ENCODE results near the gene SLC37A1.

Gene SLC37A1

DNA sequence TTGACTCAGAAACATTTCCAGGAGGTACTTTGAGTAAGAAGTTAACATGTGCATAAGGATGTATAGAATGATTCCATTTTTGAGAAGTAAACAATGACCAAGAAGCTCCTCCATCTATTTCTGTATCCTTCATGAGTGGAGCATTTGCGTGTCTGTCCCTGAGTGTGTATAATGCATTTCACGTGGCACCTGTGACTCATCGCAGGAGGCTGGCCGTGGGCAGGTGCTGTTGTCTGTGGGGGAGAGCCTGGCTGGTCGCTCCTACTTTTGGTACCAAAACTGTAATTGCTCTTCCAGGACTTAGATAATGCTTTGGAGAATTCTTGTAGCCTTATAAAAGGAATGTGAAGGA, 16.5 kb downstream of the SLC37A1 start:
- ChIA-PET POLR2A (interaction anchor here (0.7 kb wide), 1 partner anchor 20 kb away, joined by 3 read pairs; no protein-coding TSS in a partner anchor), CTCF (interaction anchor here (2.5 kb wide), 1 partner anchor 63 kb away, joined by 6 read pairs; no protein-coding TSS in a partner anchor)
- Histone ChIP-seq H3K36me3 (ENCODE audit: control insufficient read depth in 4 of 4, insufficient read depth in 4 of 4, low read length in 3 of 4) (peaks cover 2 to 41% (median 12%) of the 10 kb centered on the region in 4 experiments), H3K9me3 (ENCODE audit: control extremely low read depth in 1 of 5, control insufficient read depth in 4 of 5, insufficient read depth in 2 of 5, low read depth in 1 of 5, low read length in 4 of 5) (no peaks in the 10 kb centered on the region), H3K27ac (ENCODE audit: insufficient read depth in 1 of 2, low read depth in 1 of 2, low read length in 2 of 2, poor library complexity in 1 of 2, severe bottlenecking in 2 of 2) (no peak overlapping the region), H3K4me3 (ENCODE audit: control insufficient read depth in 1 of 7, extremely low read depth in 1 of 7, insufficient read depth in 4 of 7, low read depth in 2 of 7, low read length in 6 of 7) (no peak overlapping the region), H3K27me3 (replicated peaks in 2 of 5; ENCODE audit: control insufficient read depth in 4 of 5, insufficient read depth in 5 of 5, low read length in 4 of 5) (no peaks in the 10 kb centered on the region), H3K4me1 (ENCODE audit: control extremely low read depth in 1 of 4, control insufficient read depth in 4 of 4, insufficient read depth in 4 of 4, low read length in 3 of 4) (peaks cover 8 to 93% (median 65%) of the 10 kb centered on the region in 4 experiments)
- peak in 1 of 3 donors; percentile 42 for DNase-seq
- WGBS (ENCODE audit: insufficient coverage), result 97% methylated on average over 4 of the region's 5 CpGs

- POLR2A ChIA-PET, result no interaction called here
- no peak for DNase-seq
- H3K4me3 ChIP-seq (ENCODE audit: control insufficient read depth in 1 of 7, extremely low read depth in 1 of 7, insufficient read depth in 4 of 7, low read depth in 2 of 7, low read length in 6 of 7), result no peak overlapping the region
- peaks cover 2 to 52% (median 16%) of the 10 kb centered on the region in 4 experiments for H3K36me3 ChIP-seq (ENCODE audit: control insufficient read depth in 4 of 4, insufficient read depth in 4 of 4, low read length in 3 of 4)
- peaks cover 8 to 93% (median 63%) of the 10 kb centered on the region in 4 experiments for H3K4me1 ChIP-seq (ENCODE audit: control extremely low read depth in 1 of 4, control insufficient read depth in 4 of 4, insufficient read depth in 4 of 4, low read length in 3 of 4)
- CTCF ChIA-PET, result interaction anchor here (0.9 kb wide), 2 partner anchors 58 to 222 kb away, joined by 3 read pairs; no protein-coding TSS in a partner anchor
- no peaks in the 10 kb centered on the region for H3K9me3 ChIP-seq (ENCODE audit: control extremely low read depth in 1 of 5, control insufficient read depth in 4 of 5, insufficient read depth in 2 of 5, low read depth in 1 of 5, low read length in 4 of 5)
- whole genome bisulfite sequencing (ENCODE audit: insufficient coverage), result 95% methylated on average over 7 of the region's 8 CpGs
- no peak overlapping the region for H3K27ac ChIP-seq (ENCODE audit: insufficient read depth in 1 of 2, low read depth in 1 of 2, low read length in 2 of 2, poor library complexity in 1 of 2, severe bottlenecking in 2 of 2)
- H3K27me3 ChIP-seq (replicated peaks in 2 of 5; ENCODE audit: control insufficient read depth in 4 of 5, insufficient read depth in 5 of 5, low read length in 4 of 5), result no peaks in the 10 kb centered on the region
These were observed 18.1 kb downstream of the SLC37A1 start for GRCh38 chr21:42531771-42532170.

DNA sequence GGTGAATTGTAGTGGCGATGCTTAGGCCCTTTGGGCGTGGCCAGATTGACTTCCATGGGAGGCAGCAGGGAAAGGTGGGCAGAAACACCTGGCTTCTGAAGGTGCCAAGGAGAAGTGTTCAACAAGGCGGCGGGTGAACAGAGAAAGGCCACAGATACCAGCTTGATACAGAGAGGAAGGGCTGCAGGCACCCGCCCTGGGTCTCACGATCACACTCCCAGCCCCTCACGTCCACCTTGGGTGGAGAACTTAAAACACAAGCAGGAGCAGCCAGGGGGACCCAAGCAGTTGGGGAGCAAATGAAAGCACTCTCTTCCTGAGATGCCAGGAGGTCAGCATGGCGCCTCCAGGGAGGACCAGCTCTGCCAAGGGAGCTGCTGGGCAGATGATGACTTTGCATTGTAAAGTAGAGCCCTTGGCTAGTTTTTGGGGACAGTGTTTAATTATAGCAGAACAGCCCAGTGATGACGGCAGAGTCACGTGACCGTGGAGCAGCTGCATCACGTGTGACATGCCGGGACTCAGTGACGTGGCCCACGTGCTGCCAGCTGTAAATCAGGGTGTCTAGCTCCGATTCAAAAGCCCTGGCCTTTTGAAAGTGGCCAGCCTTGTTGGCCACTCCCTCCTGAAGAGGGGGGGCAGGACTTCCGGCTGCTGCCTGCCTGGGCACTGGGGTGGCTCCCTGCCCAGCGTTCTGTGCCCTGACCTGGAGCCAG, 19.0 kb downstream of the SLC37A1 start:
- ChIA-PET CTCF (interaction anchor here (0.9 to 1.3 kb wide), 4 partner anchors 9 to 223 kb away, joined by 3 to 4 read pairs (median 4); no protein-coding TSS in a partner anchor), POLR2A (interaction anchor here (1.0 kb wide), 1 partner anchor 18 kb away, joined by 6 read pairs; the partner anchor contains the start of gene SLC37A1)
- Histone ChIP-seq H3K4me3 (ENCODE audit: control insufficient read depth in 1 of 7, extremely low read depth in 1 of 7, insufficient read depth in 4 of 7, low read depth in 2 of 7, low read length in 6 of 7) (peak overlapping the region in 1 of 7 experiments; percentile 25), H3K36me3 (ENCODE audit: control insufficient read depth in 4 of 4, insufficient read depth in 4 of 4, low read length in 3 of 4) (peaks cover 2 to 58% (median 19%) of the 10 kb centered on the region in 4 experiments), H3K9me3 (ENCODE audit: control extremely low read depth in 1 of 5, control insufficient read depth in 4 of 5, insufficient read depth in 2 of 5, low read depth in 1 of 5, low read length in 4 of 5) (no peaks in the 10 kb centered on the region), H3K27ac (ENCODE audit: insufficient read depth in 1 of 2, low read depth in 1 of 2, low read length in 2 of 2, poor library complexity in 1 of 2, severe bottlenecking in 2 of 2) (peak overlapping the region; percentile 25 to 49), H3K27me3 (replicated peaks in 2 of 5; ENCODE audit: control insufficient read depth in 4 of 5, insufficient read depth in 5 of 5, low read length in 4 of 5) (no peaks in the 10 kb centered on the region), H3K4me1 (ENCODE audit: control extremely low read depth in 1 of 4, control insufficient read depth in 4 of 4, insufficient read depth in 4 of 4, low read length in 3 of 4) (peaks cover 8 to 93% (median 59%) of the 10 kb centered on the region in 4 experiments)
- 36% methylated on average over 15 of the region's 18 CpGs for WGBS (ENCODE audit: insufficient coverage)
- DNase-seq, result peak; percentile 75 to 91 (median 82)

GRCh38 chr21:42533306-42533962, 19.8 kb downstream of the SLC37A1 start:
- H3K27ac ChIP-seq (ENCODE audit: insufficient read depth in 1 of 2, low read depth in 1 of 2, low read length in 2 of 2, poor library complexity in 1 of 2, severe bottlenecking in 2 of 2), result peak overlapping the region; percentile 25 to 49
- H3K4me3 ChIP-seq (ENCODE audit: control insufficient read depth in 1 of 7, extremely low read depth in 1 of 7, insufficient read depth in 4 of 7, low read depth in 2 of 7, low read length in 6 of 7), result peak overlapping the region in 1 of 7 experiments; percentile 25
- no peaks in the 10 kb centered on the region for H3K9me3 ChIP-seq (ENCODE audit: control extremely low read depth in 1 of 5, control insufficient read depth in 4 of 5, insufficient read depth in 2 of 5, low read depth in 1 of 5, low read length in 4 of 5)
- H3K4me1 ChIP-seq (ENCODE audit: control extremely low read depth in 1 of 4, control insufficient read depth in 4 of 4, insufficient read depth in 4 of 4, low read length in 3 of 4), result peaks cover 8 to 87% (median 51%) of the 10 kb centered on the region in 4 experiments
- DNase-seq, result no peak
- peaks cover 6 to 65% (median 21%) of the 10 kb centered on the region in 4 experiments for H3K36me3 ChIP-seq (ENCODE audit: control insufficient read depth in 4 of 4, insufficient read depth in 4 of 4, low read length in 3 of 4)
- H3K27me3 ChIP-seq (replicated peaks in 2 of 5; ENCODE audit: control insufficient read depth in 4 of 5, insufficient read depth in 5 of 5, low read length in 4 of 5), result no peaks in the 10 kb centered on the region
- ChIA-PET CTCF (interaction anchor here (1.2 to 7.5 kb wide), 4 partner anchors 7 to 67 kb away, joined by 4 to 61 read pairs (median 14); no protein-coding TSS in a partner anchor), POLR2A (interaction anchor here (1.0 kb wide), 1 partner anchor 19 kb away, joined by 6 read pairs; the partner anchor contains the start of gene SLC37A1)
- WGBS (ENCODE audit: insufficient coverage), result 87% methylated on average over 7 of the region's 13 CpGs

DNA sequence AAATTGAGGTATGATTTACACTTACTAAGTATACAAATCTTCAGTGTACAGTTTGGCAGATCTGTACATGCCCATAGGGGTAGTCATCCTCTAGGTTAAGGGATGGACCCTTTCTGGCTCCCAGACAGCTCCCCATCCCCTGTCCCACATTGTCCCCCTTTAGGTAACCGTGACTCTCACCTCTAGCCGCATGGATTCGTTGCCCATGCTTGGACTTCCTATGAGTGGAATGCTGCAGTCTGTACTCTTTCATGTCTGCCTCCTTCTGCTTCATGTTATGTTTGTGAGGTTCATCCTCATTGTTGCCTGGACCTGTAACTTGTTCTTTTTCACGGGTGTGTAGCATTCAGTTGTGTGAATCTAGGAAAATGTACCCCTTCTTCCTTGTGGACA, 20.3 kb downstream of the SLC37A1 start:
- POLR2A ChIA-PET, result no interaction called here
- peak overlapping the region in 1 of 7 experiments; percentile 50 for H3K4me3 ChIP-seq (ENCODE audit: control insufficient read depth in 1 of 7, extremely low read depth in 1 of 7, insufficient read depth in 4 of 7, low read depth in 2 of 7, low read length in 6 of 7)
- H3K4me1 ChIP-seq (ENCODE audit: control extremely low read depth in 1 of 4, control insufficient read depth in 4 of 4, insufficient read depth in 4 of 4, low read length in 3 of 4), result peaks cover 8 to 82% (median 48%) of the 10 kb centered on the region in 4 experiments
- H3K27ac ChIP-seq (ENCODE audit: insufficient read depth in 1 of 2, low read depth in 1 of 2, low read length in 2 of 2, poor library complexity in 1 of 2, severe bottlenecking in 2 of 2), result peak overlapping the region in 1 of 2 experiments; percentile 17
- CTCF ChIA-PET, result interaction anchor here (0.9 to 7.5 kb wide), 5 partner anchors 8 to 224 kb away, joined by 4 to 61 read pairs (median 19); no protein-coding TSS in a partner anchor
- H3K27me3 ChIP-seq (replicated peaks in 2 of 5; ENCODE audit: control insufficient read depth in 4 of 5, insufficient read depth in 5 of 5, low read length in 4 of 5), result no peaks in the 10 kb centered on the region
- no peak for DNase-seq
- 90% methylated on average over 3 of the region's 4 CpGs for WGBS (ENCODE audit: insufficient coverage)
- peaks cover 6 to 70% (median 24%) of the 10 kb centered on the region in 4 experiments for H3K36me3 ChIP-seq (ENCODE audit: control insufficient read depth in 4 of 4, insufficient read depth in 4 of 4, low read length in 3 of 4)
- H3K9me3 ChIP-seq (ENCODE audit: control extremely low read depth in 1 of 5, control insufficient read depth in 4 of 5, insufficient read depth in 2 of 5, low read depth in 1 of 5, low read length in 4 of 5), result no peaks in the 10 kb centered on the region

DNA sequence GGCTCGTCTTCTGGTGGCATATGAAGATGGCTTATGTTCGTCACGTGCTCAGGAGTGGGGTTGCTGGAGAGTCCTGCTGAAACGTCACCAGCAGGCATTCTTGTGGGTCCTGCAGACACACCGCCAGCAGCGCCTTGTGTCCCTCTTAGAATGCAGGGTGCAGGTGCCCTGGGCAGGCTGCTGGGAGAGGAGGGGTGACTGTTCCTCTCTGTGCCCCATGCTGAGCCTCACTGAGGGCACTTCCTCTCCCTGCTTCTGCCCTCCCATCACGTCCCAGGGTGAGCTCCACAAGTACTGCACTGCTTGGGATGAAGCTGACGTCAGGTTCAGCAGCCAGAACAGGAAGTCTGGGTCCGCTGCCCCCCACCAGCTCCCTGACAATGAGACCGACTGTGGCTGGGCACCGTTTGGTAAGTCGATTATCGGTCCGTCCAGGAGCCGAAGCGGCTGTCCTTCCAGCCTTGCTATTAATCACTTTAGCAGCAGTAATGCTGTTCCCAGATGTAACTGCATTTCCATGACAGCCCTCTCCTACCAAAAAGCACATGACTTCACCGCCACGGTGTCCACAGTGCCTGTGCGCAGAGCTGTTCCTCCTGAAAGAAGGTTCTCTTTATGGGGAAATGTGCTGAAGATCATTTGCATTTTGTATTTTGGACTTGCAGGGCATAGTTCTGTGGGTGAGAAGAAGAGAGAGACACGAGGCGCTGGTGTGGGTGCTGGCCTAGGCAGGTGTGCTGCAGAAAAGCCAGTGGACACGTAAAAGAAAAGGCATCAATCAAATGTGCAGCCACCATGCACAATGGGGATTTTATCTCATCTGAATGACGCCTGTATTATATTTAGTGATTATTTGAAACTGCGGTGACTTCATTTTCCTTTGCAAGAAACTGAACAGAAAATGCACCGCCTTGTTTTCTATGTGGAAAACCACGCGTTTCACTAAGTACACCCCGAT, 21.0 kb downstream of the SLC37A1 start:
- H3K9me3 ChIP-seq (ENCODE audit: control extremely low read depth in 1 of 5, control insufficient read depth in 4 of 5, insufficient read depth in 2 of 5, low read depth in 1 of 5, low read length in 4 of 5), result no peaks in the 10 kb centered on the region
- ChIA-PET POLR2A (interaction anchor here (0.5 to 1.0 kb wide), 3 partner anchors 21 to 1729 kb away, joined by 3 to 7 read pairs (median 4); partner anchors contain the start of gene SLC37A1), CTCF (interaction anchor here (0.9 to 7.5 kb wide), 11 partner anchors 8 to 265 kb away, joined by 3 to 61 read pairs (median 5); no protein-coding TSS in a partner anchor)
- peak; percentile 52 to 79 (median 72) for DNase-seq
- peak overlapping the region in 1 of 2 experiments; percentile 17 for H3K27ac ChIP-seq (ENCODE audit: insufficient read depth in 1 of 2, low read depth in 1 of 2, low read length in 2 of 2, poor library complexity in 1 of 2, severe bottlenecking in 2 of 2)
- peaks cover 8 to 75% (median 44%) of the 10 kb centered on the region in 4 experiments for H3K4me1 ChIP-seq (ENCODE audit: control extremely low read depth in 1 of 4, control insufficient read depth in 4 of 4, insufficient read depth in 4 of 4, low read length in 3 of 4)
- H3K36me3 ChIP-seq (ENCODE audit: control insufficient read depth in 4 of 4, insufficient read depth in 4 of 4, low read length in 3 of 4), result peaks cover 9 to 75% (median 26%) of the 10 kb centered on the region in 4 experiments
- 25% methylated on average over 25 of the region's 28 CpGs for WGBS (ENCODE audit: insufficient coverage)
- H3K27me3 ChIP-seq (replicated peaks in 2 of 5; ENCODE audit: control insufficient read depth in 4 of 5, insufficient read depth in 5 of 5, low read length in 4 of 5), result no peaks in the 10 kb centered on the region
- H3K4me3 ChIP-seq (ENCODE audit: control insufficient read depth in 1 of 7, extremely low read depth in 1 of 7, insufficient read depth in 4 of 7, low read depth in 2 of 7, low read length in 6 of 7), result peak overlapping the region in 3 of 7 experiments; percentile 2 to 50 (median 12)

All from common myeloid progenitor, CD34-positive (primary cell).